GM18517 (cell line): ENCODE measurements around the gene ACO1.

Source experiments
- ATAC-seq: cut with Tn5 transposase; IDR thresholded peaks from one replicate; pipeline ENCODE4 v1.9.1; 2021; ENCODE audit warnings: mild to moderate bottlenecking, moderate library complexity; ENCODE audit not compliant: unreplicated experiment

The ACO1 gene

DNA sequence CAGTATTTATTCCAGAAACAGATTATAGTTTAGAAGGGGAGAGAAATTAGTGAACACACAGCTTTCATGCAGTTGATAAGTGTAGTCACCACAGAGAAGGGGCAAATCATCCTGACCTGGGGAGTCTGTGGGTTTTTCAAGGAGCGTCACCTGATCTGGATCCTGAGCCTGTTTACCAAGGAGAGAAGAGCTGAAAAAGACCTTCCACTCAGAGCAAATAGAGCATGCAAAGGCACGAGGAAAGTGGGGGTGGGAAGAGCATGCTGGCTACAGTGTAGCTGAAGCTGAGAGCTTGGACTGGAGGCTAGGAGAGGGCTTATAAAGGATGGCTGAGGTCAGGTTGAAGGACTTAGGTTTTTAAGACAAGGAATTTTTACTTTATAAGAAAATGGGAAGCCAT, 30.4 kb downstream of the ACO1 start:
- no peak for ATAC-seq

DNA sequence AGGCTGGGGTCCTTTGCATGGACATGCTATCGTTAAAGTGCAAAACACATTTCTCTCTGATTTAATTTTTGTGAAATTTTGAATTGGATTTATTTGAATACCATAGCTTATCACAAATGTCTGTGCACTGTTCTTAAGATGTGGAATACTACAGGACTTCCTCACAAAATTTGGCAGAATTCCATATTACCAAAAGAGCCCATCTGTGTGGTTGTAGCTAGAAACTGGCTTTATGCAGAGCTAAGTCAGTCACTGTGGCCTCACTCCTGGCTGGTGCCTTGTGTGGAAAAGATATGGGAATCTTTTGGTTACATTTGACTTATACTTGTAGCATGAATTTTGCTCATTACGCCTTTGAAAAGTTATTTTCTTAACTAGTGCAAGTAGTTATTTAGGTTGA, 35.5 kb downstream of the ACO1 start:
- no peak for ATAC-seq

DNA sequence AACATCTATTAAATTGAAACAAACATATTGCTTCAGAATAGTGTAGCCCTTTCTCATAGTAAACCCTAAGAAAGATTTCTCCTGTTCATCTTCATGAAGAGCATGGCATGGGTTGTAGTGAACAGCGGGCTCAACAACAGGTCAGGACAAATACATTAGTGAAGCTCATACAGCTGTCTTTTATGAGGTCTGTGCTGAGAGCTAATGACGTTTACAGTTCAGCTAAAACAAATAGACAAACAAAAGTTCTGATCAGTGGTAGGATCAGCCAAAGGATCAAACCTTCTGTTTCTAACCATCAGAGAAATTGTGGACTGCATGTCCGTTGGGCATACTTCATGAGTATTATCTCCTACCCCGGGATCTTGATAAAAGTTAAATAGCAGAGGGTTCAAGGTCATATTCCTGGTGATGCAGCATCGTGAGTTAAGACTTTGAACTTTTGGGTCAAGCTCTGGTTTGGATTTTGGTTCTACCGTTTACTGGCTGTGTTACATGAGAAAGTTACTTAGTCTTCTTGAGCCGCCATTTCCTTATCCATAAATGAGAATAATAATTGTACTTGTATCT, 37.9 kb downstream of the ACO1 start:
- no peak for ATAC-seq

DNA sequence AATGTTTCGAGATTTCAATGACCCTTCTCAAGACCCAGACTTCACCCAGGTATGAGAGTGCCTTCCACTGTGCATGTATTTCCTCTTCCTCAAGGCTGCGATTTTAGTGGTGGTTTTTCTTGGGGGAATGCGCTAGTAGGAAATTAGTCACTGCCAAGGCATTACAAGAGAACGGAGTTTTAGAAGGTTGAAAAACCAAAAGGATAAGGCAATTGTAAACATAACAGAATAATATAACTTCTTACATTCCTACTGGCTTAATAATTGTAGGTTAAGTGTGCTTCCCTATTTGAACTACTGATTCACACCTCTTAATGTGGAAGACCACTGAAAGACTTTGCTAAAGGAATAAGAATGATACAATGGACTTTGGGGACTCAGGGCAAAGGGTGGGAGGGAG, 38.9 kb downstream of the ACO1 start:
- no peak for ATAC-seq

DNA sequence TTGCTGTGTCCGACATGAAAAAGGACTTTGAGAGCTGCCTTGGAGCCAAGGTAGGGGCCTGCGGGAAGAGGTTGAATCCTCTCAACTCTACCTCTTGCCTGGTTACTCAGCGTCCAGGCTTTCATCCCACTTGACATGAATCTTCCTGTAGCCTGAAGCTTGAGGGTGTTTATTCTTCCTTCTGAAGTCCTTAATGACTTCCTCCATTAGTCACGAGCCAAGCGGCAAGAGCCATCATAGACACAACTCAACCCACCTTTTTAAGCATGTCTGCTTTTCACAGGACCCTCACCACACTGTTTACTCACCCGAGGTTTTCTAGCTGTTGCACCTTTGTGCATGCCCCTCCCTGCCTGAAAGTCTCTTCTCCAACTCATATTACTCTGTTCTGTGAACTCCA, 40.2 kb downstream of the ACO1 start:
- ATAC-seq = no peak

DNA sequence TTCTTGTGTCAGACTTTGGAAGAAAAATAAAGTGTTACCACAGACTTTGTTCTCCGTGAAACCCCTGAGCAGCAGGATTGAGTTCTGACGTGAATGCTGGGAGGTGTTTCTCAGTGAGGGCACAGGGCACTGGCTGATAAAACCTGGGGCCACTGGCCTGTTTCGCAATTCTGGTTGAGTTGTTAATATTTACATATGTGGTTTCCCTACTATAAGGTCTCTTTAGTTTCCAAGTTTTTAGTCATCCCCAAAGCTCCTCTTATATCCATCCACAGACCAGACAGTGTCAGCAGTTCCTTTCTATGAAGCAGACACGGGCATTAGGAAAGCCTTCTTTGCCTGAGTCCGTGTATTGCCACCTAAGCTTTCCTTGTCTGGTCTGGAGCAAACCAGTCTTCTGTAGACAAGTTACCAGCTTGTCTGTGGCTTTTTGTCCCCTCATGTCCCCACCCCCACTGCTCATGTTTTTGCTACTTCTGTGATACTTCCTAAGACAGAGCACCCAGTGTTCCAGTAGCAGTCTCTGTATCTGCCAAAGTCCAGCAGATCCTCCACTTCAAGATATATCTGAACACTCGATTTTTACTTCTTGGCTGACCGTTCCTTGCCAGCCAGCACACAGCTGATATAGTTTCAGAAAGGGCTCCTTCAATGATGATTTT, 42.0 kb downstream of the ACO1 start:
- no peak for ATAC-seq

DNA sequence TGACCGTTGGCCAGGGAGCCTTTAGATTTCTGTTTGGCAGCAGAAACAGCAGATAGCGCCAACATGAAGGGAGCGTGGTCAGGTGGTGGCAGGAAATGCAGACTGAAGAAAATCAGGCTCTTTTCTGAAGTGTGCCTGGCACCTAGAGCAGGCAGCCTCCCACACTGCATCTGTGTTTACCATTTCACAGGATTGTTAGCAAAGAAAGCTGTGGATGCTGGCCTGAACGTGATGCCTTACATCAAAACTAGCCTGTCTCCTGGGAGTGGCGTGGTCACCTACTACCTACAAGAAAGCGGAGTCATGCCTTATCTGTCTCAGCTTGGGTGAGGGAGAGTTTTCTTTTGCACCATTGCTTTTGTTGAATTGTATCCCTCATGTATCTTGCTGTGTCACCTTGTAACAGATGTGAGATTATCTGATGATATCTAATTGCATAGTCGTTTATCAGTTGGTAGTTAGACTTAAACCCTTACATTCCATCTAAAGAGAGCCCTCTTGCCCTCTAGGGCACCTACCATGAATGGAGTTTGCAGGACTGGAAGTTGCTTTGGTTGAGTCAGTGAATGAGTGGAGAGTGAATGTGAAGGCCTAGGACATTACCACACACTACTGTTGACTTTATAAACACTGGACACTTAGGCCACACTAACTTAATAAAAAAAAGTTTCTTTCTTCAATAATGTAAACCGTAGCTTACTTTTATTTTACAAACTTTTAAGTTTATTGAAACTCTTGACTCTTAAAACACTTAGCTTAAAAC, 42.8 kb downstream of the ACO1 start:
- no peak for ATAC-seq

DNA sequence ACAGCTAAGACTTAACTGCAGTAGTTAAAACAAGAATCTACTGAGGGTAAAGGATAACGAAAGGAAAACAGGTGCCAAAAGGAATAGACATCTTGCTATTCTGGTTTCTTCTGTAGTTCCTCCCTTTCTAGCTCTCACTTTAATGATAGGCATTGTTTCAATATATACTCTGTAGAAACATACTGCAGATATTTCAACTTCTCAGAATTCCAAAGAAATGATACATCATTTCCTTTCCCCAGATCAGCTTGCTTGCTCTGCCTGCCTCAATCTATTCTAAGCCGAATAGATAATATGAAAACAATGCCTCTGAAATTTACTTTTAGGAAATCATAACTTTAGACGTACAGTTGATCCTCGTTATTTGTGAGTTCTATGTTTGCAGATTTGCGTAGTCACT, 46.3 kb downstream of the ACO1 start:
- ATAC-seq = no peak

DNA sequence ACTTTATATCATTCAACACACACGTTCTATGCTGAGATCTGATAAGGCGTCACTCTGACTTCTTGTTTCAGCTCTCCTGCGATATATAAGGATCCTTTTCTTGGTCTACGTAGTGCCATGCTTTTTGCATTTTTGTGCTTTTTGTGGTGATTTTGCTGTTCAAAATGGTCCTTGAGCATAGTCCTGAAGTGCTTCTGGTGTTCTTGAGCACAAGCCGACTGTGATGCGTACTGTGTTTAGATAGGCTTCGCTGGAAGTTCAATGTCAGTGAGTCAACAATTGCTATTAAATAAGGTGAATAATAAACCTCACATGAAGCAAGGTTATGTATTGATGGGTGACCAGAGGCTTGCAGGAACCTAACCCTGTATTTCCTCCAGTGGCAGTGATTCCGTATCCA, 46.8 kb downstream of the ACO1 start:
- no peak for ATAC-seq

DNA sequence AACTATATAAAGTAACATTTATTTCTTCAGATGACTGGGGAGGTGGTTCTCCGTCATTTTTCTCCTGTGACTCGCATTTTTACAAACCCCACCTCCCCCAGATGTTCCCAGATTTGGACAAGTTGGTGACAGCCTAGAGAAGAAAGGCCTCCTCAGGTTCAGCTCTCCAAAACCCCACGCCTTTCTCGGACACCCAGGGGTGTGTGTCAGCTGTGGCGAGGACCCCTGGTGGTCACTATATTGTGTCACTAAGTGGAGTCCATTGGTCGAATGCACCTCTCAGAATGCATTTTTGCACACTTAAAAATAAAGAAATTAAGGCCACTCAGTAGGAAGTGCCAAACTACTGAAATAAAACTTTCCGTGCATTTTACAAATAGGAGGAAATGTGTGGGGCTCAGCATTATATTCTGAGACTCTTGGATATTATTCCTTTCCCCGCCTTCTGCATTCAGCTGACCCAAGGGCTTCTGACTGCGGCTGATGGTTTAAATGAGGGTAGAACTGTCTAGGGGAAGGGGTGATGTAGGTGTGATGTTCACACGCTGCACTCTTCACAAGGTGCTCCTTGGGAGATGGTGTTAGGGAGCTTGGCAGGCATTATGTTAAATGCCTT, 47.6 kb downstream of the ACO1 start:
- ATAC-seq = no peak

DNA sequence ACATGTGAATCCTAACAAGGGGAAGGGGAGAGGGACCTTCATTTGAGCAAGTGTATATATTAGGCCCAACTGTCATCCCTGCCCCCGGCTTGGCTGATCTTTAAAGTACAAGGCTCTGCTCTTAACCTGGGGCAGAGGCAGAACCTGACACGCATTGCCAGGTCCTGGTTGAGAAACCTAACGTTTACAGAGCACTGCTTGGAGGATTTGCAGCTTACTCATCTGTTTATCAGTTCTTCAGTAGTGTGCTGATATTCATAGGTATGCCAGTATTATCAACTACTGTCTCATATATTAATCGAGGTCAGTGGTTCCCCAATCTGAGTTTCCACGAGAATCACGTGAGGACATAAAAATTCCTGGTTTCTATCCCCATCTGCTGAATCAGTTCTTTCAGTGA, 50.4 kb downstream of the ACO1 start:
- ATAC-seq = no peak

DNA sequence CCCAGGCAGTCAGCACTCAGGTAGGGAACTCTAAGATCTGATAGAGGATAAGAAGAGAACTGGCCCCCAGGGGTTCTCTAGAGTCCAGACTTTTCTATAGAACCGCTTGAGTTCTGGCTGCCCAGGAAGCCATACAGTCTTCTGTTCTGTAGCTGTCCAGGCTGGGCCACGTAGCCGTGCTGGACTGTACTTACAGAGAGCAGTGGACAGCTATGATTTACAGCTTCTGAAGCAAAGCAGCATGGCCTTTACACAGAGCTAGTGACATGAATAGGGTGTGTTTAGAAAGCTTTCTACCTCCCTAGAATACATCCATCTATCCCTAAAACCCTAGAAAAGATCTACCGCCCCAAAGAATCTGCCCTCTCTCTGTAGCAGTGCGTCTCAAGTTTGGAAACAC, 57.2 kb downstream of the ACO1 start:
- ATAC-seq = no peak

DNA sequence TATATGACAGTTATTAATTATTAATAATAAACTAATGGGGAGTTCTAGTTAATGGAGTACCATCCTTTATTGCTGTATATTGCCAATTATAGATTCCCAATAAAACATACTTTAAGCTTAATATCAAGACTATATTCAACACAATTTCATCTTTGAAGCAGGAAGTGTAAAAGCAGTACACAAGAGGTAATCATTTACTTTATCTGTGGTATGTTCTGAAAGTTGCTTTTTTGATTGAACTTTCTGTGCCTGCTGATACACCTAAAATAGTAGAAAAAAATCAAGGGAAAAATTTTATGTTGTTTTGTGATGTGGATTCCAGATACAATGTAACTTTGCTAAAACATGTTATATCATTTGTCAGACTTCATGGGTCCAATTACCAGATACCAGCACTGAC, 58.0 kb downstream of the ACO1 start:
- ATAC-seq = peak; percentile 59

DNA sequence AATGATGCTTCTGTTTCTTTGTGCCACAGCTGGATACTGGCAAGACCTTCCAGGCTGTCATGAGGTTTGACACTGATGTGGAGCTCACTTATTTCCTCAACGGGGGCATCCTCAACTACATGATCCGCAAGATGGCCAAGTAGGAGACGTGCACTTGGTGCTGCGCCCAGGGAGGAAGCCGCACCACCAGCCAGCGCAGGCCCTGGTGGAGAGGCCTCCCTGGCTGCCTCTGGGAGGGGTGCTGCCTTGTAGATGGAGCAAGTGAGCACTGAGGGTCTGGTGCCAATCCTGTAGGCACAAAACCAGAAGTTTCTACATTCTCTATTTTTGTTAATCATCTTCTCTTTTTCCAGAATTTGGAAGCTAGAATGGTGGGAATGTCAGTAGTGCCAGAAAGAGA, 65.5 kb downstream of the ACO1 start:
- no peak for ATAC-seq

DNA sequence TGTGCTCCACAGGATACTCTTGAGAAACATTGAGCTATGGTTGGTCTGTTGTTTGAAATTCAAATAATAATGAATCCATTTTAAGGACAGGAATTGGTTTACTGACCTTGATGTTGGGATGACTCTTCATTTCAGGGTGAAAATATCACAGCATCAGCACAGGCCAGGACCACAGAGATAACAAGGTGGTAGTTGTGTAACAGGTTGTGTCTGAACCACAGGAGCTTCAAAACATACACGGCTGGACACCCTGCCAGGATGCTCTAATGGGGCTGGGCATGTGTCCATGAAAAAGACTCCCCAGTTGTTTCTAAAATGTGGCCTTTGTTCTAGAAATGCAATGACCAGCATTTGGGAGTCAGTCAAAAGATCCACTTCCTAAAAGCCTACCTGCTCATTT, 69.8 kb downstream of the ACO1 start:
- no peak for ATAC-seq

DNA sequence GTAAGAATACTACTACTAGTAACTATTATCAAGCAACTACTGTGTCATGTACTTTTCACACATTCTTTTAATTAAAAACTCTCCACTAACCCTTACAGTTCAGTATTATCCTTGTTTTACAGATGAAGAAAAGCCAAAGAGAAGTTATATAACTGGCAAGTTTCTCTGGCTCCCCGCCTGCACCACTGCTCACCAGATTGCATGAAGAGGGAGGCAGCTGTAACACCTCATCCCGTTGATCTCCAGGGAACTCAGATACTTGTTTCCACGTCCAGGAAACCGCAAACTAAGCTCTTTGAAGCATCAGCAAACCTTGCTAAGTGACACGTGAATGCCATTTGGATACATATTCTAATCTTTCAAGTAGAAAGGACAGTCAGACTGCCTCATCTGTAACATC, 71.3 kb downstream of the ACO1 start:
- no peak for ATAC-seq

DNA sequence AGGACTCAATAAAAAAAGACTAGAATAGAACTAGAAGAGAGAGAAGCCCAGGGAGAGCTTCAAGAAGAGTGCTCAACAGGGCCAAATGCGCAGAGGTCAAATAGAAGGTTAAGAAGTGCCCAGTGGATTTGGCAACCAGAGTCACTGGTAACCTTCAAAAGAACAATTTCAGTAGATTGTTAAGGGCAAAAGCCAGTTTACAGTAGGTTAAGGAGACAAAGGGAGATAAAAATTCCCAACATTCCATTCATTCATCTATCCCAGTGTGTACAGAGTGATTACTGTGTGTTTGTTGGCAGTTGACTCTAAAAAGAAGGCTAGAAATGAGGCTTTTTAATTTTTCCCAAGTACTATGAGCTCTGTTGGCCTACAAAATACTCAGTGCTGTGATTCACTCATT, 72.1 kb downstream of the ACO1 start:
- no peak for ATAC-seq

DNA sequence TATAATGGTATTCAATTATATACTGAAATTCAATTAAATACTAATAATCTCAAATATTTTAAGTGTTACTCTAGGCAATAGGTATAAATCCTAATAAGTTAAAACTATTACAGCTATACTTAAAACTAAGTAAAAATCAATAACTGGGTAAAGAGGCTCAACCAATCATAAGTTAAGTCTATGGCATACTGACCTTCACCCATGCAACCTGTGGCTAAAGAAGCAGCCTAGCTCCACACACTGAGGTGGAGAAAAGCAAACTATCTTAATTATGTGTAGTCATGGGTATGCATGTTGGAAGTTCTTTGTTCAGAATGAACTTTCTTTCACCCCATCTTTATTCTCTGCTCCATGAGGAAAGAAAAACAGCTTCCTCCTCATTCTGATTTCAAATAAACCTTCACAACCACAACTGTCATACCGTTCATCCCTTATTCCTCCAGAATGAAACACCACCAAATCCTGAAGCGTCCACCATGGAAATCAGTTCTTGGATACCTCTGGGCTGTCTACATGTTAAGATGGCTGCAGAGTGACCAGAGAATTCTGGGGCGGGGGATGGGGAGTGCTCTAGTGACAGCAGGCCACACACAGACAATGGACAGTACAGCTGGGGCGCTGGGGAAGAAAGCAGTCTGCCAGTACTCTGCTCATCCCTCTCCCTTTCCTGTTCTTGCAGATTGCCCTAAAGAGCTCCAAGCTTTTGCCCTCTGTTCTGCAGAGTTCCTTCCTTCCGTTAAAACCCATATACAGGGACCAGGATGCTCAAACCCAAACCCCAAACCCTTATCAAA, 79.3 kb downstream of the ACO1 start:
- no peak for ATAC-seq

DNA sequence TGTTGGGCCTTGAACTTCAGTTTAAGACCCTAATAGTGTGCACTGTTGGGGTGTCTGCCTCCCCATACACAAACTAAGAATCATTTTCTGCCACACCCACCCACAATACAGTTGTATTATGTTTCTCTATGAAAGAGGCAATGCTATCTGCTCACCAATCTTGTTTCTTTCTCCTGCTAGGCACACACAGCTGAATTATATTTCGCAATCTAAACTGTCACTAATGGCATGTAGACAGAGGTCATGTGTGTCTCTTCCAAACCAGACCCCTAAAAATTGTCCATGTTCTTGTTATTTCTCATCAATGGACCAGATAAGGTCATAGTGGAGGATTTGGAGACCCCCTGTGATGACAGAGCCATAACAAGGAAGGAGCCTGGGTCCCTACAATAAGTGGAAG, 84.3 kb downstream of the ACO1 start:
- no peak for ATAC-seq

DNA sequence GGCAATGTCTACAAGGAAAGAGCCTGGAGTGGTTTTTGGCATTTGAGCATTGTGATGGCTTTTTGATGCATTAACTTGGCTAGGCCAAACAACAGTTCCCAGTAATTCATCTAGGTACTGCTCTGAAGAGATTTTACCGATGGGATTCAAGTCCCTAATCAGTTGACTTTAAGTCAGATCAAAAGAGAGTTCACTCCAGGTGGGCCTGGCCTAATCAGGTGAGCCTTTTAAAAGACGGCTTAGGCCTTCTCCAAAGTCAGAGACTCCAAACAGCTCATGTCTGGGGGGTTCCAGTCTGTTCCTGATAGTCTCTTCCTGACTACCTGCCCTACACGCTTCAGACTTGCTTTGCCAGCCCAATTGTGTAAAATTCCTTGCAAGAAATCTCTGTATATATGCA, 87.9 kb downstream of the ACO1 start:
- ATAC-seq = no peak

DNA sequence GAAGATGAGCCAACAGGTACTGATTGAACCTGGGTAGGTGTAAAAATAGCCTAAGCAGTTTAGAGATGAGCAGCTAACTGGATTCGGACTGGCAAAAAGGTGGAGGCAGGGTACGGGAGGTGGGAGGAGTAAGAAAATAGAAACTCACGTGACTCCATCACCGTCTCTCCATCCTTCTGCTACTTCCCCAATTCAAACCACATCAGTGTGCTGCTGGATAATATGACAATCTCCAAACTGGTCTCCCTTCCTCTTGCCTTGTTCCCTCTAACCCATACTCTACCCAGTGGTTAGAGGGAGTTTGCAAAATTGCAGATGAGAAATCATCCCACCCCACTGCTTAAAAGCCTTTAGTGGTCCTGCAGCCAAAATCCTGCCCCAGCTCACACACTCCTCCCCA, 98.9 kb downstream of the ACO1 start:
- ATAC-seq = no peak
